SK-N-SH treated with all-trans-retinoic acid at 6 μM for 48 hours (cell line): ENCODE results near the gene DNAJC6.

Experiments used
- BACH2 ChIP-seq: fragments of 250-450 bp; sonication (Bioruptor Pico); IDR thresholded peaks from 2 replicates; pipeline ENCODE4 v1.9.0; 2021; ENCODE audit warnings: mild to moderate bottlenecking, borderline replicate concordance
- OSR1 ChIP-seq: fragments of 250-450 bp; sonication (Bioruptor Pico); IDR thresholded peaks from 2 replicates; pipeline ENCODE4 v1.8.0; 2022; ENCODE audit warnings: moderate library complexity, mild to moderate bottlenecking, inconsistent platforms
- RARB ChIP-seq: fragments of 250-450 bp; sonication (Bioruptor Pico); IDR thresholded peaks from 2 replicates; pipeline ENCODE4 v1.8.0; 2021; ENCODE audit warnings: mild to moderate bottlenecking, moderate library complexity
- ZFP30 ChIP-seq: fragments of 450-650 bp; formaldehyde crosslinking; IDR thresholded peaks from 2 replicates; pipeline ENCODE4 v1.5.0; 2022; ENCODE audit warnings: mild to moderate bottlenecking, moderate library complexity
- ZNF565 ChIP-seq: fragments of 450-650 bp; formaldehyde crosslinking; conservative IDR thresholded peaks from 2 replicates; pipeline ENCODE4 v1.5.0; 2020; ENCODE audit warnings: low read depth, mild to moderate bottlenecking, moderate library complexity
- TF ChIP-seq, protein P1 (sequence below): fragments of 250-450 bp; sonication (Bioruptor Pico); IDR thresholded peaks from 2 replicates; pipeline ENCODE4 v1.8.0; 2020; ENCODE audit warnings: mild to moderate bottlenecking, moderate library complexity, borderline replicate concordance

DNA sequence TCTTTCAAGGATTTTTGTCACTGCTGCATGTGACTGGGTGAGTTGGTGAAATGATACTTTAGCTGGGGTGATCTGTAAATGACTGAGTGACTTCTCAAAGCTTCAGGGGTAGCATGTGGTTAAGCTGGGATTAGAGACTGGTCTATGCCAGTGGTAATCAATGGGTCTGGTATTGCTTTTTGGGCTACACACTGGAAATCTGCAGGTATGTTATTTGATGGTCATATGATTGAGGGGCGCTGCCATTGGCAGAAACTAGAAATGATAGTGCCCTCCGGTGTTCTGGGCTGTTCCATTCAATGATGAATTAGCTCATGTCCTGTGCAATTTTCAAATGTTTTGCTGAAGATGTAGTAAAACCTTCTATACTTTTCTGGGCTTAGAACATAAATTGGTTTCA is 39.7 kb upstream of the DNAJC6 start:
- TF ChIP-seq BACH2 (CRISPR knock-in tag) = no peak
- no peak for TF ChIP-seq ZFP30
- no peak for TF ChIP-seq RARB (CRISPR knock-in tag)
- TF ChIP-seq, protein P1, sequence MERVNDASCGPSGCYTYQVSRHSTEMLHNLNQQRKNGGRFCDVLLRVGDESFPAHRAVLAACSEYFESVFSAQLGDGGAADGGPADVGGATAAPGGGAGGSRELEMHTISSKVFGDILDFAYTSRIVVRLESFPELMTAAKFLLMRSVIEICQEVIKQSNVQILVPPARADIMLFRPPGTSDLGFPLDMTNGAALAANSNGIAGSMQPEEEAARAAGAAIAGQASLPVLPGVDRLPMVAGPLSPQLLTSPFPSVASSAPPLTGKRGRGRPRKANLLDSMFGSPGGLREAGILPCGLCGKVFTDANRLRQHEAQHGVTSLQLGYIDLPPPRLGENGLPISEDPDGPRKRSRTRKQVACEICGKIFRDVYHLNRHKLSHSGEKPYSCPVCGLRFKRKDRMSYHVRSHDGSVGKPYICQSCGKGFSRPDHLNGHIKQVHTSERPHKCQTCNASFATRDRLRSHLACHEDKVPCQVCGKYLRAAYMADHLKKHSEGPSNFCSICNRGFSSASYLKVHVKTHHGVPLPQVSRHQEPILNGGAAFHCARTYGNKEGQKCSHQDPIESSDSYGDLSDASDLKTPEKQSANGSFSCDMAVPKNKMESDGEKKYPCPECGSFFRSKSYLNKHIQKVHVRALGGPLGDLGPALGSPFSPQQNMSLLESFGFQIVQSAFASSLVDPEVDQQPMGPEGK = no peak
- no peak for TF ChIP-seq ZNF565 (CRISPR knock-in tag)
- no peak for TF ChIP-seq OSR1
